Fibroblast of upper back skin (primary cell): ENCODE results near the gene NCOA4.
"Not testable (repeated sequence)": the region's sequence is repeated elsewhere in the genome, so short reads cannot be mapped to it uniquely, and the experiment has no call there.

Experiments
- DNase-seq: peaks from one replicate; pipeline ENCODE4 v3.0.0-alpha.2; 2013

Gene NCOA4

DNA sequence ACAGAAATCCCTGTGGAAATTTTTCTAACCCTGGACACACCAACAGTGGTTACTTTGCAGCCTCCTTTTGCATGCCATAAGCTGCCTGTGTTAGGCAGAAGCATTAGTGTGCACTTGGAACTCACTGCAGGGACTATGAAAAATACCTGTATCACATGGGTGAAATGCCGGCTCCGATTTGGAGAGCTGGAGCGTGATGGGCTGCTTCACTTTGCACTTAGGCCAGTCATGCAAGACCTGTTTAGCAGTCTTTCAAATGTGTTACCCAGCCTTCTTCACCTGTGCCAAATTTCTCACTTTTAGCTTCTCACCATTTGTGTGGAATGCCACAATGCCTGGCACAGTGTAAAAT is 11.3 kb downstream of the NCOA4 start:
- DNase-seq, result no peak

DNA sequence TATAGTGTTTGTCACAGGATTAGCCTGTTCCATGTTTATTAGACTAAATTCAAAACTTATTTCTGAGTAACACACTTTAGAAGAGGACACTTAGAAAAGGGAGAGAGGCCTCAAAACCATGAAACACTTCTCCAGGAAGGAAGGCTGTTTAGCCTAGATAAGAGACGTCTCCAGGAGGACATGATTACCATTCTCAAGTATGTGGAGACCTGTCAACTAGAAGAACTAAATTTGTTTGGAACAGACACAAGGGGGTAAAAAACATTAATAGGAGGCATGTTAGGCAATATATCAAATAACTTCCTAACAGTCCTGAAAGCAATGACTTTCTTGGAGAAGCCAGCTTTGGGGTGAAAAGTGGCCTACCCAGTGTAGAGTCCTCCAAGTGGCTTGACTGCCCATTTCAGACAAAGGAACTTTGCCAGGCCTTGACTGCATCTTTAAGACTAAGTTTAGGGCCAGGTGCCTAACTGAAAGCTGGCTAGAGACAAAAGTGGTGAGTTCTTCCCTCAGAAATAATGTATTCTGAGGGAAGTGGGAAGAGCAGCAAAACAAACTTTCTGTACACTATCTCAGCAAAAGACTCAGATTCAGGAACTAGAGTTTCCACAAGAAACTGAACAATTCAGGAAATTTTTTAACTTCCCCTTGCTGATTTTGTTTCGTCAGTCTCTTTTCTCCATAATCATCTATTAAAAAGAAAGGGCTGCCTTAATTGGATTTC is 11.8 kb downstream of the NCOA4 start:
- peak; percentile 24 for DNase-seq

DNA sequence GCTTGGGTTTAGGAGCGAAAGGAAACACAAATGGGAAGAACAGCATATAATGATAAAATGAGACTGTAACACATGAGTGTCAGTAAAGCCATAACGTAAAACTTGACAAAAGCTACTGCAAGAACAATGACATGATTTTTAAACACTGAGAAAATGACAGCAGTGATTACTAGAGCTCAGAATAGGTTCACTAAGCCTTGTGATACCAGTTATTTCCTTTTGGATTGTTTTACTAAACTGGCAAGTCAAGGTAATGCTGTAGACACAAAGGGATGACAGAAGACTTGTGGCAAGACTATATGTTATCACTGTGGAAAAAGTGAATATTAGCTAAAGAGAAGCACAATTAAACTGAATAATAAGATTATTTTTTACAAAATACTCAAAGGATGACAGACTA is 12.7 kb downstream of the NCOA4 start:
- no peak for DNase-seq

DNA sequence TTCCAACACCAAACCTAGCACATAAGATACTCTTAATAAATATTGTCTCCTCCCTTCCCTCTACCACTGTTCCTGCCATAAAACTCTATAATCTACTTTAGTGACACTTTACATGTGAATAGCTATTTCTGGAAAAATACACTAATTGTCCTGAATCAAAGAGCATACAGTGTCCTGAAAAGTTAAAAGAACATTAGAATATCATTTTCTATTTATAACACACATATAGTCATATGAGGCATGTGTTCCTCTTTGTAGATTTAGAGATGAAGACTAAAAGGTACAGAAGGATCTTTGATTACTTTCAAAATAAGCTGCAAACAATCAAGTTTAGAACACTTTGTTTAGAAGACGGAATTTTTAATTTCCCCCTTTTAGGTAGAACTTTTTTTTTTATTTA is 13.6 kb downstream of the NCOA4 start:
- DNase-seq, result no peak

DNA sequence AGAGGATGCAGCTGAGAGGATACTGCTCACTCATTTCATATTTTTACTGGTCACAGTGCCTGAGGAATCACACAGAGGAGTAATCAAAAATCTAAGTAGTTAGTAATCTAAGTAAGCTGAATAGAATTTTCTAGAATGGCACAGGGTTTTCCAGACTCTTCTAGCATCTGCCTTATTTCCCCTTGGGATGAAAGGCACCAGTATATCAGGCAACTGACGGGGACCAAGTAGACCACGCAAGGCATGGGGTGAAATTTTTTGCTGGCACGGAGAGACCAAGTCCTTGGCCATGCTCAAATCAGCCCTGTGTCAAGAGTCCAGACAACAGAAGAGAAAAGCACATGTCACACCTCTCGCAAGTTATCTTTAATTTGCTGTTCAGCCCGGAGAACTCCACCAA is 14.2 kb downstream of the NCOA4 start:
- DNase-seq, result no peak

DNA sequence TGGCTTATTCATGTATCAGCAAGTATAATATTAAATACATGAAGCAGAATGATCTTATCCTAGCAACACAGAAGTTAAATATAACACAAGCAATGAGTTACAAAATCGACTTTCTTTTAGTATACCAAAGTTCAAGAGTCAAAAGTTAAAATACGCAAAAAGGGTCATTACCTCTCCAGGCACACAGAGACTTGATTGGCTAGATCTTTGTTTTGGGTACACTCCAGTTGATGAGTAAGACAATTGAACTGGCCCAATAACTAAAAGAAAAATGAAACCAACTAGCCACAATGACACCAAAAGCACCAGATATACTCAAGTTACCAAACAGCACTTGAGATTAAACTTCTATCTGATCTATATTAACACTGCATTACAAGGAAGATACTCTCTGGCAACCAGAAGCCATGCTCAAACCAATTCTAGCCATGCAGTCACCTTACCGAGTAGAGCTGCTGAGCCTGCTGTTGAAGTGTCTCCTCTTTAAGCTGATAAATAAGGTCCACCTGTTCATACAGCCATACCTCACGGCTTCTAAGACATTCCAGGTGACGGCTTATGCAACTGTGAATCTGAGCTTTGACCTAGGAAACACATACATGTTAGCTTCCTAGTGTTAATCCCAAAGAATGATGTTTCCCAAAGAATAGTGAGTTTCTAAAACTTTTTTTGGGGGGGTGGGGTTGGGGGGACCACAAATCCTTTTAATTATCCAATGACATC is 15.6 kb downstream of the NCOA4 start:
- no peak for DNase-seq

DNA sequence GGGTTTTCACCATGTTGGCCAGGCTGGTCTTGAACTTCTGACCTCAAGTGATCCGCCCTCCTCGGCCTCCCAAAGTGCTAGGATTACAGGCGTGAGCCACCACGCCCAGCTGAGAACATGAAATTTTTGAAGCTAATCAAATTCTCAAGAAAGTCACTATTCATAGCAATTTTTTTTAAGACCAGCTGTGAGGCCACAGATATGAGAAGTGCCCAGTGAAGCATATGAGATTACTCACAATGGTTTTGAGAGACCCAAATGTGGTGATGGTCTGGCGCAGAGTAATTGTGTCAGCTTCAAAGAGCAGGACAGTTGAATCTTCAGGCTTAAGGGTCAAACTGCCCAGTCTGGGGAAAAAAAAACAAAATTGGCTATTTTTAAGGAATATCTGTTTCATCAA is 16.2 kb downstream of the NCOA4 start:
- no peak for DNase-seq

DNA sequence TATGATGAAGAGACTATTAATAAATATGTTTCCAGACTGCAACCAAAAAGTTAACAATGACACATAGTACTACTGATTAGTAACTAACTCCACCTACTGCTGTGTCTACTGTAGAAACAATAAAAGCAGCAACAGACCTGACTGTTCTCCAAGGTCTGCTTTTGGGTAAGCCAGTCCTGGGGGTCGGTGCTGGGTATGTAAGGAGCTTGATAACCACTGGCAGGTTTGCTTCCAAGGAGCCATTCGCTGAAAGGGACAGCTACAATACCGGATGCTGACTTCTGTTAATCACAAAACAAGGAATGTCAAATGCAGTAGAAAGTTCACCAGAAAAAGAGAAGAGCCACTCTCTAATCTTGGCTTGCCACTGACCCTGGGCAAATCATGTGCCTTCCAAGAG is 17.7 kb downstream of the NCOA4 start:
- no peak for DNase-seq

DNA sequence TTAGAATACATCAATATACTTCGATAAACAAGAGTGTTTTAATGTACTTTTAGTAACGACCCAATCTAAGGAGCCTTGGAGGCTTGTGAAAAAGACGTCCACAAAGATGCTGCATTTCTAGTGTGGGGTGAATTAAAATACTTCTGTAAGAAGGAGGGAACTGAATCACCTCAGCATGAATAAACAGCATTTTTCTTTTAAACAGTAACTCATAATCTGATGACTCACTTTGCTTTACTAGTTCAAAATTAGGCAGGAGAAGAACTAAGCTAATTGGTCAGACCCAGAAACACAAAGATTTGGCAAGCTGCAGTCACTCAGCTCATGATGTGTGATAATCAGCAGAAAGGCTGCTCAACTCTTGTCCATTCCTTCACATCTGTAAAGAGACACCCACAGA is 24.2 kb downstream of the NCOA4 start:
- peak; percentile 59 for DNase-seq

DNA sequence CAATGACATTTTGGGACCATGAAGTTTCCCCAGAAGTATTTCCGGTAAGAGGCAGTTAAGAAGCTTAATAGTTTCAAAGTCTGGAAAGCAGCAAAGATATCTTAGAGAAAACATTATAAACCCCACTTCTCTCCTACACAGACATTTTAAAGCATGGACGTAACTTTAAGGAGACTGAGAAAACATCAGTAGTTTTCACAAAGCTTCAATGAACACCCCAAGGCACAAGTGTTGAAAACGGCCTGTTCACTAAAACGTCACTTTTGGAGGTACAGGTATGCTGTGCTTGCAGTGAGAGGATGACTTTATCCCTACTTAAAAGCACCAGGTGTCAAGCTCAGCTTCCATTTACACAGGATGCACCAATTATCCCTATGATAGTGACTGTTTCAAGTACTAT is 25.0 kb downstream of the NCOA4 start:
- DNase-seq, result no peak

DNA sequence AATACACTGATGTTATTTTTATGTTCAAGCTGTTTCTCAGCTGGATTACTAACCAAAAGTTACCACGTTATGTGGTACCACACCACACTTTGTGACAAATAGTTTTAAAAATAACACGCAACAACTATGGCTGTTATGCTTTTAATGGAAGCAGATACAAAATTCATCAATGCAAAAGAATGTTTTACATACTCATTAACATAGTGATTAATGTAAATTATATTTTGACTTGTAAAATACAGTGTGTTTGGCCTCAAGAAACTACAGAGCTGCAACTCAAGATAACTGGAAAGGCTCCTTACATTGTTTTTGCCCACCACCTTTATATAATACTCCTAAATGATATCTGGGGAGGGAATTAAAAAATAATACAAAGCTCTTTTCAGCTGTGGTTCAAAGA is 25.5 kb downstream of the NCOA4 start:
- DNase-seq, result no peak

DNA sequence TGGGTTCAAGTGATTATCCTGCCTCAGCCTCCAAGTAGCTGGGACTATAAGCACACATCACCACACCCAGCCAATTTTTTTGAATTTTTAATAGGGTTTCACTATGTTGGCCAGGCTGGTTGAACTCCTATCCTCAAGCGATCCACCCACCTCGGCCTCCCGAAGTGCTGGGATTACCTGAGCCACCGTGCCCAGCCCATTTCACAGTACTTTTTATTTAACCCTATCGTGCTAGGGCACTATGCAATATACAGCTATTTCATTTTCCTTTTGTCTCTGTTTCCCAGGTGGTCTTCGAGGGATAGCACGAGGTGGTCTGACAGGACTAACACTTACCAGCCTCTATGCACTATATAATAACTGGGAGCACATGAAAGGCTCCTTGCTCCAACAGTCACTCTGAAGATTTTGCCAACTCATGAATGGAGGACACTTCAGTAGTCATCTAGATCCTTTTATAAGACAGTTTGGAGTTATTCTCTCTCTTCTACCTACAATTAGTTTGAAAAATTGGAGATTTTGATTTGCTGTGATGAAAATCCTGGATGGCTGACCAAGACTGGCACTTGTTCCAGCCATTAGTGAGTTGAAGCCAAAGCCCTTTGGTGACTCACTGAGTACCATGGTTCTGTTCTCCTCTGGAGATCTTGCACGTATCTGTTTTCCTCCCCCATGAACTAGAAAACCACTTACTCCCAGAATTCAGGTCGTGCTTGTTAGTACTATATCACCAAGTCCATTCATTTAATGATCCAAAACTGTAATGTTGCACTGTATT is 27.3 kb downstream of the NCOA4 start:
- DNase-seq, result no peak

DNA sequence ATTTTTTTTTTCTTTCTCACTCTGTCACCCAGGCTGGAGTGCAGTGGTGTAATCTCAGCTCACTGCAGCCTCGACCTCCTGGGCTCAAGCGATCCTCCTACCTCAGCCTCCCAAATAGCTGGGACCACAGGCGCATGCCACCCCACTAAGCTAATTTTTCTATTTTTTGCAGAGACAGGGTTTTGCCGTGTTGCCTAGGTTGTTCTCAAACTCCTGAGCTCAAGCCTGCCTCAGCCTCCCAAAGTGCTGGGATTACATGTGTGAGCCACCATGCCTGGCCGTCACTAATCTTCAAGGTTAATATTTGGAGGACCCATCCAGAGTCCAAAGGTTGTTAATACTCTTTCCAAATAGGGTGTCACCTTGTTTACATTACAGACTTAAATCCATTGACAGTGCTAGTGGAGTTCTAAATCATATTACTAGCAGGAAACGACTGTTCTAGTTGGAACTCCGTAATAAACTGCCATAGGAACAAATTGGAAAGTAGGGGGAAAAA is 28.2 kb downstream of the NCOA4 start:
- DNase-seq, result not testable (repeated sequence)

DNA sequence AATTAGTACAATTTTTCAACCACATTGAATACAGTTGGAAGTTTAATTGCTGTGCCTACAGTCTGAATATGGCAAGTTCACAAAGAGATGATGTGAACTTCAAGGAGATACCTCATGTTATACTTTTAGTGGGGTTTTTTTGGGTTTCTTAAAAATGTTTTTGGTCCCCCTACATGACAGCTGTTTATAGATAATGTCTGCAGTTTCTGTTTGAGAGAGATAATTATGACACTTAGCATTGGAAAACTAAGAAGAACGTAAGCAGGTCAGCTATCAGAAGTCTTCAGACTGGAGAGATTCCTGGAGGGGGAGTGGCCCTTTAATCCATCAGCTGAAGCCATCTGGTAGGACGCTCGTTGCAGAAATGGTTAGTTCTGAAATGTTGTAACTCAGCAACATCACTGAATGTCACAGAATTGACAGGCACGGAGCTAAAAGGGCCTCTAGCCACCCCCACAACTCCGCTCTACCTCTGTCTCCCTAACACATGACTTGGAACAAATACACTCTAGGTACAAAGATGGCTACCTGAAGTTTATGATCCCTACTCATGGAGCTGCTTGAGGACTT is 29.2 kb downstream of the NCOA4 start:
- DNase-seq, result no peak

DNA sequence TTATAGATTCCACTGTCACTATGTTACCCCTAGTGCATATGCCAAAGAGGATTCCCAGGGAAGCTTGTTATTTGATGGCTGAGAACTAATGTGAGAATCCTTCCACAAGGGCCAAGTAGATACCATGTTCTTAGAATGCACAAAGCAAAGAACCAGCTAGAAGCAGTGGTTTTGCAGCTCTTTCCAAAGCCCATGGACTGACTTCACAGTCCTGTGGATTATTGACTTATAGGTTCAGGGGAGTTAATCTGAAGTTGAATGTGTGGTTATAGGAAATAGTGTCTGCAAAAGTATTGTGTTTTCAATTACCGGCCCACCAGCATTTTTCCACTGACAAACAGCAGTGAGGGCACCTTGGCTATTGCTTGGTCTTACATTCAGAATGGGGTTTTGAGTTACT is 29.9 kb downstream of the NCOA4 start:
- no peak for DNase-seq

DNA sequence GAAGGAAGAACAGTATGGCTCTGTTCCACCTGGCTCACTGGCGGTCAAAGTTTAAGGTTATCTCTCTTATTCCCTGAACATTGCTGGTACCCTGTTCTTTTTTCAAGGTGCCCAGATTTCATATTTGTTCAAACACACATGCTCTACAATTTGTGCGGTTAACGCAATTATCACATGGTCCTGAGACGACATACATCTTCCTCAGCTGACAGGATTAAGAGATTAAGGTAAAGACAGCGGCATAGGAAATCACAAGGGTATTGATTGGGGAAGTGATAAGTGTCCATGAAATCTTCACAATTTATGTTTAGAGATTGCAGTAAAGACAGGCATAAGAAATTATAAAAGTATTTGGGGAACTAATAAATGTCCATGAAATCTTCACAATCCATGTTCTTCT is 30.5 kb downstream of the NCOA4 start:
- not testable (repeated sequence) for DNase-seq

DNA sequence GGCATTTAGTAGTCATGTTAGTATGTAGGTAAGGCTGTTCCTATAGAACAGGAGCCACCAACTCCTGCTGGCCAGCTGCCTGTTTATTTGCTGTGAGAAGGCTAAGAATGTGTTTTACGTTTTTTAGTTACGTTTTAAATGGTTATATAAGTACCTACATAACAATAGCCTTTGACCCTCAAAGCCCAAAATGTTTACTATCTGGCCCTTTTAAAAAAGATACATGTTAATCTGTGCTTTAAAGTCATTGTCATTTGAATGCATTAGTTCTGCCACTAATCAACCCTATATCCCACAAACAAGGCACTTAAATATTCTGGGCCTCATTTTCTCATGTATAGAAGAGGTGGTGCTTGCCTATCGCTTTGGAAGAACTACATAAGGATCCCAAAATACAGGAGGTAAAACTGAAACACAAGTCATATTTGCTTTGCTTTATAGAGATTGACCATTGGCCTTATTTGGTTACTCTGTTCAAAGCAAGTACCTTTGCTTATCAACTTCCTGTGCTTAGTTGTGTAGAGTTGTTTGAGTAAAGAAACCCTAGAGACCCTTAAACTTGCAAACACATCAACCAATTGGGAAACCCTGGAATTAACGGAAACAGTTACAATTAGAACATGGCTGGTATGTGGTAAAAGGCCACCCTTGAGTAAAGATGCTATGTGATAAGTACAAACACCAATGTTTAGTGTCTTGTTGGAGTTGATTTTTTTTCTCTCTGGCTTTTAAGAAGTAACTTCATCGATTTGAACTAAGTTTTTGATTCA is 32.2 kb downstream of the NCOA4 start:
- no peak for DNase-seq

DNA sequence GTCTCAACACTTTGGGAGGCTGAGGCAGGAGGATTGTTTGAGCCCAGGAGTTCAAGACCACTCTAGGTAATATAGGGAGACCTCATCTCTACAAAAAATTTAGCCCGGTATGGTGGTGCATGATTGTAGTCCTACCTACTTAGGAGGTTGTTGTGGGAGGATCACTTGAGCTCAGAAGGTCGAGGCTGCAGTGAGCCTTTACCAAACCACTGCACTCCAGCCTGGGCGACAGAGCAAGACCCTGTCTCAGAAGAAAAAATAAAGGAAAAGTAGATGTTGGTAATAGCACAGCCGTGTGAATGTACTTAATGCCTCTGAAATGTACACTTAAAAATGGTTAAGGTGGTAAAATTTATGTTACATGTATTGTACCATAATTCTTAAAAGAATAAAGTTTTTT is 32.9 kb downstream of the NCOA4 start:
- no peak for DNase-seq

DNA sequence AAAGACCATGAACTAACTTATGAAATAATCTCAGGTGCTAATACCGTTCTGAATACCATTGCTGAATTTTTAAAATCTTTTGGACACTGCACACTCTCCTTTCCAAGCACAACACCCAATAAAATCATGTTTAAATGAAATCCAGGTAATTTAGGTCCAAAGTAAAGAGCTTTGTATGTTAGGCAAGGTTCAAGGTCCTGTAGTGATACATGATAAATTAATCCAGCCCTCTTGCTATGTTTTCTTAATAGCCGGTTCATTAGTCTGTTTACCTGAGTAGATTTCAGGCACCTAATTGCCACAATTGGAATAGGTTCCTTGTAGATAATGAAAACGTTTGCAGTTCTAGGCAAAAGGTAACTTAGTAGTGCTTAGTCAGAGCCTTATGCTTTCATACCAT is 44.8 kb downstream of the NCOA4 start:
- not testable (repeated sequence) for DNase-seq

DNA sequence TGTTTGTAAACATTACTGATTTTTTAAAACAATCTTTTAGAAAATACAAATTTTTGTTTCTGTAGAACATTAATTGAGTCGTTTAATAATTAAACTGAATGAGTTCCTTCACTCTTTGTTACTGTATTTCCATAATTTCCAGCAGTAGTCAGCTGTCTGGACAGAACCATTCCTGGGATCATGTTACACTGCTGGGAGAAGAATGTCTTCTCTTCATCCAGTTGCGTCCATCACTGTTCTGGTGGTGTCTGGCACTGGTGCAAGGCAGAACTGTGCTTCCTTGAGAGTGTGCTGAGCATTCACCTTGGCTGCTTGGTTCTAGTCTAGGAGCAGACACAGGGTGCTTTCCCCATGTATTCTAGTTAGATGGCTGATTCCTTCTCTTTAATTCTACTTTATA is 46.0 kb downstream of the NCOA4 start:
- not testable (repeated sequence) for DNase-seq

DNA sequence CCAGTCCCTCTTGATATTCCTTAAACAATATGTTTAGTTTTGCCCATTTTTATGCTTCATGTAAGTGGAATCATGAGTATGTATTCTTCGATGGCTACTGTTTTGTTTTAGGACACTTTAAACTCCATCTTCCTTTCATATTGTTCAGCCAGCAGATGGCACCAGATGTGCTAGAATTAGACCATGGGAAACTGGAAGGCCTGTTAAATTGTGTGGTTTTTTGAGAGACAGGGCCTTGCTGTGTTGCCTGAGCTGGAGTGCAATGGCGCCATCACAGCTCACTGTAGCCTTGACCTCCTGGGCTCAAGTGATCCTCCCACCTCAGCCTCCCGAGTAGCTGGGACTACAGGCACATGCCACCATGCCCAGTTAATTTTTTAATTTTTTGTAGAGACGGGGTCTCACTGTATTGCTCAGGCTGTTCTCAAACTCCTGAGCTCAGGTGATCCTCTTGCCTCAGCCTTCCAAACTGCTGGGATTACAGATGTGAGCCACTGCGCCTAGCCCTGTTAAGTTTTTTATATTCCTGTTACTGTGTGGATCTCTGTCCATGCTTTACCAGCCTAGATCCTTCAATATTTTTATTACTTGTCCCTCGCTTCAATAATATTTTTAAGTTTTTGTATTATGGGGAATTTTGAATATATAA is 46.8 kb downstream of the NCOA4 start:
- peak; percentile 49 for DNase-seq

DNA sequence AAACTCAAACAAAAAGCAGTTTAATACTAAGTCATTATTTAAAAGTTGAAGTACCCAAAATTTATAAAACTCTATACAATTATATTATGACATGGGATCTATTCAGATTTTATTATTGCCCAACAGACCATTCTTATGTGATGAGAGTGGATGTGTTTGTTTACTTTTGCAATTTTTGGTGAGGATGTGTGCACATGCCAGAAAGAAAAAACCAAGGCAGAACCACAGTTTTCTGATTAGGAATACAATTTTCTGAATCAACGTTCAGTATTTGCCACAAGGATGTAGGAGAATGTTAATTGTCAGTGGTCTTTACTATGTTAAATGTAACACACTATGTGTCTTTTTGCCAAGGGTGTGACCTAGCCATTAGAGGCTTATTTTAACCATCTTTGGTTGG is 49.1 kb downstream of the NCOA4 start:
- DNase-seq, result not testable (repeated sequence)
